ENCODE data around the gene DCDC2C.

DCDC2C gene

GRCh38 chr2:3762771-3763447 lies 59.5 kb downstream of the DCDC2C start:
- in situ Hi-C loops (cut with HindIII; ENCODE audit: low sequenced_read_pairs) = no loop called here
- TF ChIP-seq CTCF (IDR thresholded peaks at IDR 0.05; ENCODE audit: low read depth, low read length) = no peak
- DNase-seq (ENCODE audit: low read depth, low spot score) = no peak
- no peak overlapping the region for H3K4me3 ChIP-seq (ENCODE audit: low read depth, low read length)

DNA sequence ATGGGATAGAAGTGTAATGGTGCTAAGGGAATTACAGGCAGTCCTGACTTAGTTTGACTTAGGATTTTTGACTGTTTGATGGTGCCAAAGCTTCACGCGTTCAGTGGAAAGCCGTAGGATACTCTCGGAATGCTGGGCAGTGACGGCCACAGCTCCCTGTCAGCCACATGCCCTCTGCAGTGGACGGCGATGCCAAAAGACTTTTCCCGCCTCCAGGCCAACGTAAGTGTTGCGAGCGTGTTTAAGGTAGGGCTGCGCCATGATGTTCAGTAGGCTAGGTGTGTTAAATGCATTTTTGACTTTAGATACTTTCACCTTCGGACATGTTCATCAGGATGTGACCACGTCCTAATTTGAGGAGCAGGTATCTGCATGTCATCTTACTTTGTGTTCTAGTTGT lies 63.4 kb downstream of the DCDC2C start:
- H3K4me3 ChIP-seq (ENCODE audit: low read depth, low read length) = no peak overlapping the region
- DNase-seq (ENCODE audit: low read depth, low spot score) = no peak
- TF ChIP-seq CTCF (IDR thresholded peaks at IDR 0.05; ENCODE audit: low read depth, low read length) = no peak
- in situ Hi-C loops (cut with HindIII; ENCODE audit: low sequenced_read_pairs) = no loop called here

DNA sequence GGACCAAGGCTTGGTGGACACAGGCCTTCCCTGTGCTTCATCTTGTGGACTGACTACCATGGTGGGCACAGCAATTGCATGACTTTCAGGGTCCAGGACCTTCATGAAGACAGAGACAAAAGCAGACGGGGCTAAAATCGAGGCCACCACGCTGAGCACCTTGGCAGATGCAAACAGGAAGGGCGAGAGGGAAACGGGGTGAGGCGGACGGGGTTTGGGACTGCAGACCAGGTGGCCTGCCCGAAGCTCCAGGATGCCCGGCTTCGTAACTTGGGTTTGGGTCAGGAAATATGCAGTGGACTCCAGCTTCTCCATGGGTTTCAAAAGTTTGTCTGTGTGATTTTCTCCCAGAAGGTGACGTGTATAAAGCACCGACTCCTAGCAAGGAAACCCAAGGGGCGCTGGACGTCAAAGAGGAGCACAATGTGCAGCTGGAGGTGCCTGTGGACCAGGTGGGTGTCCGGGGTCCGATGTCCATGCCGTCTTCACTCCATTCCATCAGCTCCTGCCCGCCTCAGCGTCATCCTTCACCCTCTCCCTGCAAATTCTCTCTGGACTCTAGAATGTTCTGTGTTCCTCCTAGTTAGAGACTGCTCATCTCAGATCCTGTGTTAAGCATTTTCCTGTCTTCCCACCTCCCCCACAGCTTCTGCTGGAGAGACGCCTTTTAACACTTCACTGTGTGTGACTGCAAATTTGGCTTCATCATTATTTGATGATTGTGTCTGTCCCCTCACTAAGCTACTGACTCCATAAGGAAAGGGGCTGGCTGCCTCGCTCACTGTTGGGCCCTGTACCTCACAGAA lies 65.8 kb downstream of the DCDC2C start:
- no peak for DNase-seq (ENCODE audit: low read depth, low spot score)
- TF ChIP-seq CTCF (IDR thresholded peaks at IDR 0.05; ENCODE audit: low read depth, low read length) = no peak
- in situ Hi-C loops (cut with HindIII; ENCODE audit: low sequenced_read_pairs) = no loop called here

GRCh38 chr2:3769766-3770165 lies 66.4 kb downstream of the DCDC2C start:
- H3K4me3 ChIP-seq (ENCODE audit: low read depth, low read length) = no peak overlapping the region
- no peak for TF ChIP-seq CTCF (IDR thresholded peaks at IDR 0.05; ENCODE audit: low read depth, low read length)
- in situ Hi-C loops (cut with HindIII; ENCODE audit: low sequenced_read_pairs) = no loop called here

More for the DNA sequence above, 65.8 kb downstream of the DCDC2C start:
- no peak overlapping the region for H3K4me3 ChIP-seq (ENCODE audit: low read depth, low read length)

DNA sequence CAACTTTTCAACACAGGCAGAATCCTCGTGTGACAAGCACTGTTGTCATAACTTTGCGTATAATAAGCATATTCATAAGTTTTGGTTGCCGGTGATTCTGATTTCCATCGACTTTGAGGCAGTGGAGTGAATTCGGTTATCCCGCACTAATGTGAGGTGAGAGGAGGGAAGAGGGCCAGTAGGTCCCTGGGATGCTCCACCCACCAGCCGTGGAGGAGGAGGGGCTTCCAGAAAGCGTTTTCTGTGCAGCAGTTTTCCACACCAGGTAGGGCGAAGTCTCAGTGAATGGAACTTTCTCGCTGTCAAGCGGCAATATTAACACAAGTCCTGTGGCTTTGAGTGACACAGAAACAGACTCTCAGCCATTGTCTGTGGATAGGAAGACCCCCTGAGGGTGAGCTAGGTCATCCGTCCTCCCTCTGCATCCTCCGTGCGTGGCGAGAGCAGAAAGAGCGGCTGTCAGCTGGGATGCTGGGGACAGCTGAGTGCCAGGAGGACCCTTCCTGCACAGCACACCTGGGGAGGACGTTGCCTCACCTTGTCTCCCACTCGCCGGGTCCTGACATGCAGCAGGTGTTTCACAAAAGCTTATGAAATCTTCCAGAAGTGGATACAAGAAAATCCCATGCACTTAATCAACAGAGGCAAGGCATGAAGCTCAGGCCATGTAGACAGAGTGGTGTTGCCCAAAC lies 67.5 kb downstream of the DCDC2C start:
- H3K4me3 ChIP-seq (ENCODE audit: low read depth, low read length) = no peak overlapping the region
- DNase-seq (ENCODE audit: low read depth, low spot score) = no peak
- in situ Hi-C loops (cut with HindIII; ENCODE audit: low sequenced_read_pairs) = no loop called here
- no peak for TF ChIP-seq CTCF (IDR thresholded peaks at IDR 0.05; ENCODE audit: low read depth, low read length)

More at GRCh38 chr2:3769766-3770165, 66.4 kb downstream of the DCDC2C start:
- no peak for DNase-seq (ENCODE audit: low read depth, low spot score)

DNA sequence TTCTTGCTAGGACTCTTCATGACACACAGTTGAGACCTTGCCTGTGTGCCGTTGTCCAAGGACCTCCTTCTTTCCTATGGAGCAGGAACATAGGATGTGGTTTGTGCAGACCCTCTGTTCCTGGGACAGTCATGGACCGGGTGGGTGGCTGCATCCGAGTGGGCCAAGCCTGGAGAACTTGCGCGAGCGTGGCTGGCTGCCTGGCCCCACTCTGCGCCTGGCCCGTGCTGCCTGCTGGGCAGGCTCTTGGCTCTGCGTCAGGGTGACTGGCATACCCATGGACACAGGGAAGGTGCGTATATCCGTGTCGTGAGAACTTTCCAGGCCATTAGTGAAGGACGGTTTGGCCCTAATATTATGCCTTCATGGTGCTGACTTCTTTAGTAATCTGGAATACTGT lies 68.2 kb downstream of the DCDC2C start:
- TF ChIP-seq CTCF (IDR thresholded peaks at IDR 0.05; ENCODE audit: low read depth, low read length) = no peak
- DNase-seq (ENCODE audit: low read depth, low spot score) = no peak
- no peak overlapping the region for H3K4me3 ChIP-seq (ENCODE audit: low read depth, low read length)
- in situ Hi-C loops (cut with HindIII; ENCODE audit: low sequenced_read_pairs) = no loop called here

All from astrocyte of the spinal cord (primary cell).